Measurements from ENCODE around the gene PLCB1.

PLCB1 gene

GRCh38 chr20:8664778-8665177 is 532.7 kb downstream of the PLCB1 start:
- no peak overlapping the region for H3K27ac Mint-ChIP-seq
- TF ChIP-seq, protein P1, sequence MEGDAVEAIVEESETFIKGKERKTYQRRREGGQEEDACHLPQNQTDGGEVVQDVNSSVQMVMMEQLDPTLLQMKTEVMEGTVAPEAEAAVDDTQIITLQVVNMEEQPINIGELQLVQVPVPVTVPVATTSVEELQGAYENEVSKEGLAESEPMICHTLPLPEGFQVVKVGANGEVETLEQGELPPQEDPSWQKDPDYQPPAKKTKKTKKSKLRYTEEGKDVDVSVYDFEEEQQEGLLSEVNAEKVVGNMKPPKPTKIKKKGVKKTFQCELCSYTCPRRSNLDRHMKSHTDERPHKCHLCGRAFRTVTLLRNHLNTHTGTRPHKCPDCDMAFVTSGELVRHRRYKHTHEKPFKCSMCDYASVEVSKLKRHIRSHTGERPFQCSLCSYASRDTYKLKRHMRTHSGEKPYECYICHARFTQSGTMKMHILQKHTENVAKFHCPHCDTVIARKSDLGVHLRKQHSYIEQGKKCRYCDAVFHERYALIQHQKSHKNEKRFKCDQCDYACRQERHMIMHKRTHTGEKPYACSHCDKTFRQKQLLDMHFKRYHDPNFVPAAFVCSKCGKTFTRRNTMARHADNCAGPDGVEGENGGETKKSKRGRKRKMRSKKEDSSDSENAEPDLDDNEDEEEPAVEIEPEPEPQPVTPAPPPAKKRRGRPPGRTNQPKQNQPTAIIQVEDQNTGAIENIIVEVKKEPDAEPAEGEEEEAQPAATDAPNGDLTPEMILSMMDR (IDR thresholded peaks at IDR 0.05), result peak; percentile 26
- H3K9me3 Mint-ChIP-seq, result no peaks in the 10 kb centered on the region
- no peak for DNase-seq
- H3K4me3 Mint-ChIP-seq, result no peak overlapping the region
- H3K4me1 Mint-ChIP-seq, result no peaks in the 10 kb centered on the region
- H3K27me3 Mint-ChIP-seq (ENCODE audit: low read depth, poor library complexity), result no peaks in the 10 kb centered on the region
- H3K36me3 Mint-ChIP-seq (ENCODE audit: low read depth), result no peaks in the 10 kb centered on the region

DNA sequence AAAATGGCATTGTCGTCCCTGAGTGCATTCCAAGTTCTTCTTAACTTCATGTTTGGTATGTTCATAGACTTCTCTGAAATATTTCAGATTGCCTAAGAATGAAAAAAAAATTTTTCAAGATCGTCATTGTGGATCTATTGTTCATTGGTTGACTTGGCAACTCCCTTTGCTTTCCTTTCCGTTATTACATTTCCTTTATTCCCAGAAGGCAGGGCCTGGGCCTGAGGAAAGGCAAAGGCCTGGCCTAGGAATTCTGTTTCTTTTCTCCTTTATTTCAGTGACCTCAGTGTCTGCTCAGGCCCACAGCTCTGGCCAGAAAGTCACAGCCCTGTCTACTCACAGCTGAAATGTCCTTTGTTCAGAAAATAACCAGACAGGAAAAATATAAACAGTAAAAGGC is 535.2 kb downstream of the PLCB1 start:
- no peaks in the 10 kb centered on the region for H3K9me3 Mint-ChIP-seq
- no peak overlapping the region for H3K4me3 Mint-ChIP-seq
- no peak for DNase-seq
- H3K4me1 Mint-ChIP-seq, result no peaks in the 10 kb centered on the region
- peak overlapping the region; percentile 41 for H3K27ac Mint-ChIP-seq
- no peaks in the 10 kb centered on the region for H3K27me3 Mint-ChIP-seq (ENCODE audit: low read depth, poor library complexity)
- H3K36me3 Mint-ChIP-seq (ENCODE audit: low read depth), result no peaks in the 10 kb centered on the region
- TF ChIP-seq, protein P1 (IDR thresholded peaks at IDR 0.05), result no peak

GRCh38 chr20:8670207-8670892 is 538.3 kb downstream of the PLCB1 start:
- Mint-ChIP-seq H3K27me3 (ENCODE audit: low read depth, poor library complexity) (no peaks in the 10 kb centered on the region), H3K9me3 (no peaks in the 10 kb centered on the region), H3K4me1 (no peaks in the 10 kb centered on the region), H3K36me3 (ENCODE audit: low read depth) (peaks cover 7% of the 10 kb centered on the region), H3K27ac (no peak overlapping the region), H3K4me3 (no peak overlapping the region)
- TF ChIP-seq, protein P1 (IDR thresholded peaks at IDR 0.05), result no peak
- no peak for DNase-seq

DNA sequence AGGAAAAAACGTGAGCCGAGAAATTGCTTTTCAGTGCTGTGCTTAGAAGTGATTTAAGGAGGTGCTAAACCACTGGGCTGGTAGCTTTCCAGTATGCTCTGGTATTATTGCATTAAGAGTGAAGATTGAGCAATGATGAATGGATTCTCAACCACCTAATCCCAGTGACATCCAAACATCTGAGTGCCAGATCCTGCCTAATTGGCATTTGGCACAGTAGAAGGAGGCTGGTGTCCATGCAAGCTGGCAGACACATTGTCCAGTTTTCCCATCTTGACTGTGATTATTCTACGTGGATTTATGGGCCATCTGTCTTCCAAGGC is 538.8 kb downstream of the PLCB1 start:
- H3K4me3 Mint-ChIP-seq, result no peak overlapping the region
- no peaks in the 10 kb centered on the region for H3K27me3 Mint-ChIP-seq (ENCODE audit: low read depth, poor library complexity)
- TF ChIP-seq, protein P1 (IDR thresholded peaks at IDR 0.05), result no peak
- no peak overlapping the region for H3K27ac Mint-ChIP-seq
- DNase-seq, result no peak
- H3K36me3 Mint-ChIP-seq (ENCODE audit: low read depth), result peaks cover 12% of the 10 kb centered on the region
- H3K4me1 Mint-ChIP-seq, result no peaks in the 10 kb centered on the region
- H3K9me3 Mint-ChIP-seq, result no peaks in the 10 kb centered on the region

DNA sequence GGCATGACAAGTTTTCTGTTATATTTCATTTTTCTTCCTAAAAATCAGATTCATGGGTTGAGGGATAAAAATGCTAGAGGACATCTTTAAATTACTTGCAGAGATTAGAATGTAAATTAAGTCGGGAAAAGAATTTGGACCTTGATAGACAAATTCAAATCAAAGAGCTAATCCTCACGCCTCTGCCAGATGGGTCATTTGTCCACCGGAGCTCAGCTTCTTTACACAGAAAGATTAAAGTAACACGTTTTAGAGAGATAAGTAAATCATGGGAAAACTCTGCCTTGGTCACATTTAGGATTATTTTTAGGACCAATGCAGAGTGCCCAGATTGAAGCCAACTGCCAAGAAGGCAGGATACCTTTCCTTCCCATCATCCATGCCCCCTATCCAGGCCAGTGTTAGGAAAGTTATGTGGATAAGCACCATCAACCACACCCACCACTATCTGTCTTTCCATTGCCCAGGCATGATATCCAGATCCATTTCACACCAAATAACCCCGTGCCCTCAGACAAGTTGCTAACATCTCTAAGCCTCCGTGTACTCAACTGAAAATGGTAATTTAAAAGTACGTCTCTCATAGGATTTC is 539.4 kb downstream of the PLCB1 start:
- no peak for DNase-seq
- H3K4me3 Mint-ChIP-seq, result no peak overlapping the region
- no peaks in the 10 kb centered on the region for H3K4me1 Mint-ChIP-seq
- no peak overlapping the region for H3K27ac Mint-ChIP-seq
- no peaks in the 10 kb centered on the region for H3K27me3 Mint-ChIP-seq (ENCODE audit: low read depth, poor library complexity)
- no peaks in the 10 kb centered on the region for H3K9me3 Mint-ChIP-seq
- H3K36me3 Mint-ChIP-seq (ENCODE audit: low read depth), result peaks cover 18% of the 10 kb centered on the region
- TF ChIP-seq, protein P1 (IDR thresholded peaks at IDR 0.05), result no peak

GRCh38 chr20:8673116-8673515 is 541.0 kb downstream of the PLCB1 start:
- Mint-ChIP-seq H3K4me1 (no peaks in the 10 kb centered on the region), H3K9me3 (no peaks in the 10 kb centered on the region), H3K36me3 (ENCODE audit: low read depth) (peaks cover 24% of the 10 kb centered on the region), H3K27ac (no peak overlapping the region), H3K4me3 (no peak overlapping the region), H3K27me3 (ENCODE audit: low read depth, poor library complexity) (no peaks in the 10 kb centered on the region)
- TF ChIP-seq, protein P1 (IDR thresholded peaks at IDR 0.05), result no peak
- DNase-seq, result no peak
